DND-41 (cell line): ENCODE data around the gene HDAC4.

Source experiments
- ATAC-seq: fragments of 200-7000 bp; cut with Tn5 transposase; 3 replicates; pipeline ENCODE4 v1.9.1; 2021; ENCODE audit warnings: low read depth; ENCODE audit not compliant: insufficient read depth
- DNase-seq: peaks from one replicate; pipeline ENCODE4 v3.0.0-alpha.2; 2020
- H2AFZ ChIP-seq: 2 replicates; pipeline ENCODE4 v1.6.0; 2012; ENCODE audit warnings: low read depth, low read length
- H3K27ac ChIP-seq: 2 replicates; pipeline ENCODE4 v1.5.1; 2012; ENCODE audit warnings: low read length, inconsistent platforms
- H3K27me3 ChIP-seq: fragments of 200-600 bp; sonication (generic); 2 replicates; pipeline ENCODE4 v1.6.0; 2012; ENCODE audit warnings: low read length, mild to moderate bottlenecking, inconsistent platforms; ENCODE audit not compliant: insufficient read depth, poor library complexity
- H3K36me3 ChIP-seq: 2 replicates; pipeline ENCODE4 v1.5.1; 2012; ENCODE audit warnings: low read length, inconsistent platforms; ENCODE audit not compliant: insufficient read depth
- H3K4me1 ChIP-seq: 2 replicates; pipeline ENCODE4 v1.5.1; 2012; ENCODE audit warnings: mild to moderate bottlenecking, low read length; ENCODE audit not compliant: insufficient read depth
- H3K4me2 ChIP-seq: 2 replicates; pipeline ENCODE4 v1.6.0; 2012; ENCODE audit warnings: mild to moderate bottlenecking, moderate library complexity, low read length, inconsistent platforms; ENCODE audit not compliant: insufficient read depth
- H3K4me3 ChIP-seq, 2 experiments: fragments of 200-600 bp in 1 of 2; shearing (Covaris generic) in 1 of 2; 2 replicates each; pipeline ENCODE4 v1.5.1; 2012 to 2016; ENCODE audit warnings: inconsistent platforms in 2 of 2, low read length in 2 of 2, mild to moderate bottlenecking in 2 of 2, low read depth in 1 of 2, moderate library complexity in 1 of 2
- H3K79me2 ChIP-seq: 2 replicates; pipeline ENCODE4 v1.6.0; 2012; ENCODE audit warnings: low read length, inconsistent platforms; ENCODE audit not compliant: insufficient read depth
- H3K9ac ChIP-seq: 2 replicates; pipeline ENCODE4 v1.6.0; 2012; ENCODE audit warnings: low read depth, mild to moderate bottlenecking, inconsistent platforms, low read length, moderate library complexity
- H3K9me3 ChIP-seq: 2 replicates; pipeline ENCODE4 v1.5.1; 2012; ENCODE audit warnings: low read length, moderate library complexity, mild to moderate bottlenecking, inconsistent platforms; ENCODE audit not compliant: insufficient read depth, severe bottlenecking
- H4K20me1 ChIP-seq: 2 replicates; pipeline ENCODE4 v1.6.0; 2012; ENCODE audit warnings: low read length; ENCODE audit not compliant: insufficient read depth
- CTCF ChIP-seq: IDR thresholded peaks from 2 replicates; pipeline ENCODE4 v1.5.1; 2012; ENCODE audit warnings: borderline replicate concordance, low read length, moderate library complexity, mild to moderate bottlenecking; ENCODE audit not compliant: poor library complexity, severe bottlenecking; ENCODE audit errors: extremely low read depth
- EZH2 ChIP-seq: IDR thresholded peaks from 3 replicates; pipeline ENCODE4 v1.6.1; 2012; ENCODE audit warnings: borderline replicate concordance, low read depth, mild to moderate bottlenecking, moderate library complexity, low read length, inconsistent platforms; ENCODE audit not compliant: severe bottlenecking

HDAC4 gene

GRCh38 chr2:239368321-239368720, 32.5 kb downstream of the HDAC4 start:
- H3K9ac ChIP-seq: no peak overlapping the region
- ATAC-seq: no peak
- H3K36me3 ChIP-seq: peaks cover 79% of the 10 kb centered on the region
- H3K9me3 ChIP-seq: no peaks in the 10 kb centered on the region
- H4K20me1 ChIP-seq: peaks cover 87% of the 10 kb centered on the region
- DNase-seq: no peak
- H3K4me1 ChIP-seq: peaks cover 65% of the 10 kb centered on the region
- H3K79me2 ChIP-seq: peaks cover 100% of the 10 kb centered on the region
- peak overlapping the region; percentile 78 for H3K27ac ChIP-seq
- no peak overlapping the region for H2AFZ ChIP-seq
- TF ChIP-seq CTCF (no peak), EZH2 (no peak)
- no peak overlapping the region for H3K4me3 ChIP-seq
- H3K27me3 ChIP-seq: no peaks in the 10 kb centered on the region
- no peak overlapping the region for H3K4me2 ChIP-seq

GRCh38 chr2:239366740-239367139, 34.1 kb downstream of the HDAC4 start:
- TF ChIP-seq CTCF: no peak
- no peak for TF ChIP-seq EZH2
- no peaks in the 10 kb centered on the region for H3K27me3 ChIP-seq
- peaks cover 52% of the 10 kb centered on the region for H3K4me1 ChIP-seq
- DNase-seq (no peak), ATAC-seq (no peak)
- no peak overlapping the region for H3K4me2 ChIP-seq
- no peaks in the 10 kb centered on the region for H3K9me3 ChIP-seq
- peaks cover 100% of the 10 kb centered on the region for H3K79me2 ChIP-seq
- peaks cover 70% of the 10 kb centered on the region for H3K36me3 ChIP-seq
- peaks cover 84% of the 10 kb centered on the region for H4K20me1 ChIP-seq
- H3K27ac ChIP-seq: peak overlapping the region; percentile 67; the same call in 1 of the 2 replicates
- H2AFZ ChIP-seq: no peak overlapping the region
- no peak overlapping the region for H3K9ac ChIP-seq
- no peak overlapping the region for H3K4me3 ChIP-seq

GRCh38 chr2:239365782-239366435, 34.9 kb downstream of the HDAC4 start:
- peaks cover 81% of the 10 kb centered on the region for H4K20me1 ChIP-seq
- H3K4me1 ChIP-seq: peaks cover 44% of the 10 kb centered on the region
- H3K79me2 ChIP-seq: peaks cover 100% of the 10 kb centered on the region
- no peak overlapping the region for H3K4me2 ChIP-seq
- DNase-seq (no peak), ATAC-seq (no peak)
- no peak overlapping the region for H3K4me3 ChIP-seq
- H3K27me3 ChIP-seq: no peaks in the 10 kb centered on the region
- TF ChIP-seq CTCF: no peak
- TF ChIP-seq EZH2: no peak
- H3K36me3 ChIP-seq: peaks cover 63% of the 10 kb centered on the region
- H3K27ac ChIP-seq: peak overlapping the region; percentile 67
- no peaks in the 10 kb centered on the region for H3K9me3 ChIP-seq
- H3K9ac ChIP-seq: no peak overlapping the region
- no peak overlapping the region for H2AFZ ChIP-seq
